ENCODE data around the gene KLRD1. TPM values are rescaled to one million over a fixed set of nuclear protein-coding genes. Genes with fewer than 3 reads are reported as not detected.

KLRD1 gene
- polyA plus RNA-seq, 3 donors from 2014 or later, result 1,034 to 1,330 (median 1,098) TPM

Other genes with a start within 250 kb of the KLRD1 start
- not detected for gene CLEC1A, start 208.9 kb upstream of the KLRD1 start, polyA plus RNA-seq
- 1 to 10 TPM in 2 of 3 donors, not detected in 1; 1.4 to 2.0 TPM for gene CLEC7A, start 177.7 kb upstream of the KLRD1 start, polyA plus RNA-seq
- not detected for gene OLR1, start 135.7 kb upstream of the KLRD1 start, polyA plus RNA-seq
- gene TMEM52B, start 128.8 kb upstream of the KLRD1 start, polyA plus RNA-seq, result not detected
- gene GABARAPL1, start 95.0 kb upstream of the KLRD1 start, polyA plus RNA-seq, result 10 to 100 TPM; 50.8 to 69.3 (median 53.9) TPM
- gene KLRK1, start 82.2 kb downstream of the KLRD1 start, polyA plus RNA-seq, result 100 to 1,000 TPM; 623 to 949 (median 731) TPM
- gene KLRC4, start 101.9 kb downstream of the KLRD1 start, polyA plus RNA-seq, result 10 to 100 TPM; 14.3 to 28.5 (median 15.0) TPM
- gene KLRC3, start 112.7 kb downstream of the KLRD1 start, polyA plus RNA-seq, result 10 to 100 TPM; 27.6 to 59.0 (median 28.4) TPM
- gene KLRC2, start 128.1 kb downstream of the KLRD1 start, polyA plus RNA-seq, result 100 to 1,000 TPM in 1 of 3 donors, 10 to 100 TPM in 2; 34.5 to 112 (median 38.2) TPM
- 100 to 1,000 TPM; 200 to 440 (median 285) TPM for gene KLRC1, start 145.5 kb downstream of the KLRD1 start, polyA plus RNA-seq
- under 1 TPM; 0.24 to 0.30 (median 0.29) TPM for gene EIF2S3B, start 198.0 kb downstream of the KLRD1 start, polyA plus RNA-seq

Measured in immature natural killer cell (primary cell).